Large intestine (tissue), 3 donors: Measurements from ENCODE around the gene RNF144A. TPM values are rescaled to one million over a fixed set of nuclear protein-coding genes. Genes with fewer than 3 reads are reported as not detected.

Experiments
- DNase-seq, 2 donors: peaks; one replicate each; pipeline versions ENCODE4 v3.0.0 to v3.0.0-alpha.2; 2013
- H3K27ac ChIP-seq: one replicate; pipeline ENCODE4 v1.5.1; 2013; ENCODE audit warnings: low read length
- H3K27me3 ChIP-seq: 2 replicates; pipeline ENCODE4 v1.6.1; 2013; ENCODE audit warnings: low read length; ENCODE audit not compliant: control insufficient read depth, insufficient read depth
- H3K36me3 ChIP-seq: 2 replicates; pipeline ENCODE4 v1.6.1; 2013; ENCODE audit warnings: low read length; ENCODE audit not compliant: control insufficient read depth, insufficient read depth
- H3K4me1 ChIP-seq: one replicate; pipeline ENCODE4 v1.6.1; 2013; ENCODE audit warnings: low read length; ENCODE audit not compliant: control insufficient read depth, insufficient read depth
- H3K4me3 ChIP-seq: one replicate; pipeline ENCODE4 v1.5.1; 2013; ENCODE audit warnings: low read length
- H3K9me3 ChIP-seq: one replicate; pipeline ENCODE4 v1.6.1; 2013; ENCODE audit warnings: mild to moderate bottlenecking, low read depth, low read length, moderate library complexity; ENCODE audit not compliant: control insufficient read depth
- WGBS: methylation state at CpG from one replicate; pipeline ENCODE4 v1.1.5; 2013; ENCODE audit warnings: low lambda C conversion rate; ENCODE audit not compliant: insufficient coverage; 5-methylcytosine and 5-hydroxymethylcytosine counted together
- polyA plus RNA-seq: library from polyadenylated mRNA; unstranded; fragments of 120-200 nt; gene quantifications from one replicate; pipeline ENCODE4 v1.2.1, GENCODE V29; 2013

Gene RNF144A
- polyA plus RNA-seq, 1 donor = 7.2 TPM

DNA sequence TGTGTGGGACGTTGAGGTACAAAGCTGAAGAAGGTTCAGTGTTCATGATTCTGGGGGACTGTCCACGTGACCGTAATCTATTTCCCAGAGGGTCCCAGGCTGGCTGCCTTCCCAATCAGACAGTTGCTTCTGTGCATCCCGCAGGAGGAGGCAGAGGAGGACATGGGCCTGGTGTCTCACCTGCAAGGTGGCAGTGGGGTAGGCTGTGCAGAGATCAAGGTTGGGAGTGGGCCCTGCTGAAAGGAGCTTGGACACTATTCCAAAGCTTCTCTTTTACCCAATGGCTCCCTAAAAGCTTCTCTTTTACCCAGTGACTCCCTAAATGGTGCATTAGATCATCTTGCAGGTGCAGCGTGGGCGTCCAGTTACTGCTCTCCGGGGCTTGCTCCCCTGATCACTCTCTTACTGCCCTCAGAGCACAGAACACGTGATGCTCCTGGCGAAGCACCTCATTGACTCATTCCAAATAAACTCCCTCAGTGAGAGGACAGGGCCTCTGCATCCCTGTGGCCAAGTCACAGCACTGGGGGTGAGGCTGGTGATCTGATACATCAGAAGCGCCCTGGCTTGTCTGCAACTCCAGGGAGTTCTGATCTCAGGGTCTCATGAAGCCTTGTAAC is 41.5 kb downstream of the RNF144A start:
- Histone ChIP-seq H3K4me1 (no peaks in the 10 kb centered on the region), H3K4me3 (no peak overlapping the region), H3K27me3 (no peaks in the 10 kb centered on the region), H3K27ac (no peak overlapping the region), H3K36me3 (no peaks in the 10 kb centered on the region), H3K9me3 (no peaks in the 10 kb centered on the region)
- no peak for DNase-seq
- no CpG with 5 or more reads among the region's 10 CpGs for WGBS

DNA sequence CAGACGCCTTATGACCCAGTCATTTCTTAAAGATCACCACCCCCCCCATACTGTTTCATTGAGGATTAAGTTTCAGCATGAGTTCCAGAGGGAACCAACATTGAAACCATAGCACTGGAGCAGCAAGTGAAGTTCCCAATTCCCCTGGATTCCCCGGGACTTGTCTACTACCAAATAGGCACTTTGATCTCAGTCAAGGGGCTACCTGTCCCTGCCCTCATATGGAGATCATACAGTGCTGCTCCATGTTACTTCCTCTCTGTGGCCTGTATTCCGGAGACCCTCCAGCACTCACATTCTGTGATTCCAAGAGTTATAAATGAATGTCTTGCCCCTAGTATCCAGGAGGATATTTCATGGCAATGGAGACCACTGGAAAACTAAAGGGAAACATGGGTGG is 42.5 kb downstream of the RNF144A start:
- no peak overlapping the region for H3K27ac ChIP-seq
- WGBS = no CpG with 5 or more reads among the region's 3 CpGs

DNA sequence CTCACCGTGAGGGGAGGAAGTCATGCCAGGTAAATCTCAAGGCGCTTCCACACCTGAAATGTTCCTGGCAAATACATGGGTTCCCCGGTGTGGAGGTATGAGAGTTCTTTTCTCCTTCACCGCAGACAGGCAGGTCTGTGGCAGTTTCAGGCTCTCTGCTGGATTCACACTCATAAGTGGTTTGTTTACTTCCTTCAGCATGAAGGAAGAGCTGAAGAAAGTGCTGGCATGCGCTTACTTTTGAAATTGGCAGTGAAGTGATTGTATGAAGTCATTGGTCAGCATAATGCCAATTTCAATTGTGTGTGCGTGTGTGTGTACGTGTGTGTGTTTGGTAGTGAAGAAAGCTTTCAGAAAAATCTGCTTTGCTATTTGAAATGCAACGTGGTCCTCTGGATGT is 43.4 kb downstream of the RNF144A start:
- WGBS = no CpG with 5 or more reads among the region's 8 CpGs
- no peaks in the 10 kb centered on the region for H3K9me3 ChIP-seq
- H3K27me3 ChIP-seq = no peaks in the 10 kb centered on the region
- no peak overlapping the region for H3K4me3 ChIP-seq
- no peaks in the 10 kb centered on the region for H3K36me3 ChIP-seq
- DNase-seq = peak; percentile 4 to 8
- no peaks in the 10 kb centered on the region for H3K4me1 ChIP-seq
- no peak overlapping the region for H3K27ac ChIP-seq

More for the DNA sequence above, 42.5 kb downstream of the RNF144A start:
- no peaks in the 10 kb centered on the region for H3K36me3 ChIP-seq
- H3K27me3 ChIP-seq = no peaks in the 10 kb centered on the region
- no peaks in the 10 kb centered on the region for H3K4me1 ChIP-seq
- H3K9me3 ChIP-seq = no peaks in the 10 kb centered on the region
- DNase-seq = no peak
- no peak overlapping the region for H3K4me3 ChIP-seq

DNA sequence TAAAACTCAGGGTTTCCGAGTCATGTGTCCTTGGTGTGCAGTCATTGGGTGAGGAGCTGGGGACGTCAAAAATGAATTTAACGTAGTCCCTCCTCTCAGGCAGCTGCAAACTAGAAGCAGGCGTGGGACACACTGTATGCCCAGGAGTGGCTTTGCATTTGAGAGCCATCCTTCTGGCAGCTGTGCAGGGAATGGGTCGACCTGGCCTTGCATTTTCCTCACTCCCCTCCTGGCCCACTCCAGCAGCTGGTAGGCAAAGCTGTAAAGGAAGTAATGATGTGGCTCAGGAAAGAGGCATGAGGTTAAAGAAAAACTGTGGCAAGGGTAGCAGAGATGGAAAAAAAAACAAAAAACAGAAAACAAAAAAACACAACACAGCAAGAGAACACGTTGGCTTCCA is 46.5 kb downstream of the RNF144A start:
- Histone ChIP-seq H3K36me3 (no peaks in the 10 kb centered on the region), H3K27me3 (no peaks in the 10 kb centered on the region), H3K27ac (no peak overlapping the region), H3K4me1 (no peaks in the 10 kb centered on the region), H3K9me3 (no peaks in the 10 kb centered on the region), H3K4me3 (no peak overlapping the region)
- DNase-seq = no peak
- WGBS = 83% methylated on average over 1 of the region's 6 CpGs

DNA sequence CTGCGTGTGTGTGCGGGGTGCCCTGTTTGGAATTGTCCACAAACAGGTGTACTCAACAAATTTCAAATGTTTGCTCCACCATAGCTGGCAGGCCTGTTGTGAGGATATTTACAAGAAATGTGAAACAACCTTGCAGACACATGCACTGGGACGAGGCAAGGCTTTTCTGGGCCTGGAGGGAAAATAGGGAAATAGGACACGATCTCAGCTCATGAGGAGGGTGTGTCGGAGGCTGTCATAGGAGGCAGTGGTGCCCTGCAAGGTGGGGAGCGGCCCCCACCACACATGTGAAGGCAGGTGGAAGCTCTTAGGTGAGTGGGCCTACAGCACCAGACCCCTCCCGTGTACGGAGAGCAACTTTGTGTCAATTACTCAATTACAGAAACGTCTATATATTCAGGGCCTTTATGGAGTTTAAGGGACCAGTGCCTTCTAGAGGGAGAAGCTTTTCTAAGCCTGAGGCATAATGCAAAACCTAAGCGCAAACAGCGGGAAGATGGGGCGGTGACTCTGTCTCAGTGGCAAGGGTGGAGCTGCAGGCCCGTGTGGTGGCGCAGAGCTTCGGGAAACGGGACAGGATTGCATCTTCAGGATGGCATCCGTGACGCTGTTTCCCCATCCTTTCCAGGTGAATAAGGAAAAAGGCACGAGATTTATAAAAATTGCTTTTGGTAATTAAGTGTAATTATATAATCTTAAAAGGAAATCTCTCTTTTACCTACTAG is 48.0 kb downstream of the RNF144A start:
- no peak for DNase-seq
- no peak overlapping the region for H3K4me3 ChIP-seq
- H3K27me3 ChIP-seq = no peaks in the 10 kb centered on the region
- 93% methylated on average over 3 of the region's 19 CpGs for WGBS
- H3K27ac ChIP-seq = no peak overlapping the region
- H3K9me3 ChIP-seq = no peaks in the 10 kb centered on the region
- H3K36me3 ChIP-seq = no peaks in the 10 kb centered on the region
- H3K4me1 ChIP-seq = no peaks in the 10 kb centered on the region

DNA sequence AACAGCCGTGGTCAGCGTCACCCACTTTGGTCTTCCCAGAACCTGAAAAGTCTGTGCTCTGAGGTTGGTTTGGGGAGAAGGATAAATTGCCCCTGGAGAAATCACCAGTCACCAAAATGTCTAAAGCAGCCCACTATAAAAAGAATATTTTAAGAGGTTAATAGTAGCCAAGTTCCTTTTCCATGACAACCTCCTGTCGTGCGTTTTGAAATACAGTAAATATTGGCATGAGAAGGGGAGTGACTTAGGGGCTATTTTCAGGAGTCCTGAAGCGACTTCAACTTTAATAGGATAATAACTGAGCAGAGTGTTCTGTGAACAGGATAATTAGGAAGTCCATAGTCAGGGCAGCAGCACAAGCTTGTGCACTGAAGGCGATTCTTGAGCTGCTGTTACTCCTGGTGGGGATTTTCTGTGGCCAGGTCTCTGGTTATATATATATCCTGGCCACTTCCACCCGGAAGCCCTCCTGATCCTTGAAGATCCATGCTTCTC is 49.3 kb downstream of the RNF144A start:
- no peak overlapping the region for H3K4me3 ChIP-seq
- WGBS = 90% methylated on average over 2 of the region's 7 CpGs
- DNase-seq = no peak
- H3K27me3 ChIP-seq = no peaks in the 10 kb centered on the region
- H3K27ac ChIP-seq = no peak overlapping the region
- no peaks in the 10 kb centered on the region for H3K4me1 ChIP-seq
- no peaks in the 10 kb centered on the region for H3K36me3 ChIP-seq
- no peaks in the 10 kb centered on the region for H3K9me3 ChIP-seq

DNA sequence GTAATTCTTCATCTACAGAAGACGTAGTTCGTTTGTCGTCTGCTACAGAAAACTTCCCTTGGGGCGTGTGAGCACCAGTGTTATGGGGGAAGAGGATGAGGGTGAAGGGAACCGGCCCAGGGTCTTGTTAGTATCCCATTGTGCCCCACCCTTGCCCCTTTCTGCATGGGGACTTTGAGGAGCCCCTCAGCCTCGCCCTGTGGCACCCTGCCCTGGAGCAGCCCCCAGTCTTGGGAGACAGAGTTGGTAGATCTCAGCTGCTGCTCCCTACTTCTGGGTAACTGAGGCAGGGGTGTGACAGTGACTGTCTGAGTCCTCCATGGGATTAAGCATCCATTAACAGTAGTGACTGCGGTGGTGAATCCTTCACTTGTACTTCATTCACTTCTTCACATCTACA is 50.1 kb downstream of the RNF144A start:
- no peaks in the 10 kb centered on the region for H3K36me3 ChIP-seq
- no peak for DNase-seq
- WGBS = no CpG with 5 or more reads among the region's 7 CpGs
- no peak overlapping the region for H3K4me3 ChIP-seq
- H3K9me3 ChIP-seq = no peaks in the 10 kb centered on the region
- no peak overlapping the region for H3K27ac ChIP-seq
- no peaks in the 10 kb centered on the region for H3K27me3 ChIP-seq
- no peaks in the 10 kb centered on the region for H3K4me1 ChIP-seq

DNA sequence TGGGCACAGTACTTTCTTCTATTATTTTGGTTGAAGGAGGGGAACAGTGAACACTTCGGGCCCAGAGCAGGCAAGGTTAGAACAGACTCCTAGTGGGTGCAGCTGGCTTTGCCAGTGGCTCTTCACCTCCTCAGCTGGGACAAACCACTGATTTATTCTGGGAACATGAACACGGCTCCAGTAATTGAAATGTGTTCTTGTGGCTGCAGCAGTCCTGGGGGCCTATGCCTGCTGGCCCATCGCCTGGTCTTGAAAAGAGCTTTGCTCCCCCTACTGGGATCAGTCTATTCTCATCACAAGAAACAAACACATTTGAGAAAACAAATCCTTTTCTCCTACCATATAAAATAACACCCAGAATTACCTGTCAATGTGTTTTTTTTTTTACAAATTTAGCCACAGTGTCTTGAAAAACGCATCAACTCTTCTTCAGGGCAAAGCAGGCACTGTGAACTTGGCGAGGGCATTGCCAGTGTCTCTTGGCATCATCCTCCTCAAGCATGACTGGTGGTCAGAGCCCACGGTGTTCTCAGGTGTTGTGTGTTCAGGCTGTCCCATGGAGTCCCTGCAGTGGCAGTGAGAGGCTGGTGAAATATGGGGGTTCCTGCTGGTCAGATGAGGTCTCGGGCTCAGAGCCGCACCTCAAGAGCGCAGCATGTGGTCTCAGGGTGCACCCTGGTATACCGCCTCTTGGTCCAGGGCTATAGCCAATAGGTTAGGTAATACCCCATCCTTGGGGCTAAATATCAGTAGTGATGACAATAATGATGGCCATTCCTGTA is 51.3 kb downstream of the RNF144A start:
- Histone ChIP-seq H3K4me1 (no peaks in the 10 kb centered on the region), H3K27me3 (no peaks in the 10 kb centered on the region), H3K9me3 (no peaks in the 10 kb centered on the region), H3K36me3 (no peaks in the 10 kb centered on the region), H3K4me3 (no peak overlapping the region), H3K27ac (no peak overlapping the region)
- DNase-seq = no peak
- no CpG with 5 or more reads among the region's 10 CpGs for WGBS

DNA sequence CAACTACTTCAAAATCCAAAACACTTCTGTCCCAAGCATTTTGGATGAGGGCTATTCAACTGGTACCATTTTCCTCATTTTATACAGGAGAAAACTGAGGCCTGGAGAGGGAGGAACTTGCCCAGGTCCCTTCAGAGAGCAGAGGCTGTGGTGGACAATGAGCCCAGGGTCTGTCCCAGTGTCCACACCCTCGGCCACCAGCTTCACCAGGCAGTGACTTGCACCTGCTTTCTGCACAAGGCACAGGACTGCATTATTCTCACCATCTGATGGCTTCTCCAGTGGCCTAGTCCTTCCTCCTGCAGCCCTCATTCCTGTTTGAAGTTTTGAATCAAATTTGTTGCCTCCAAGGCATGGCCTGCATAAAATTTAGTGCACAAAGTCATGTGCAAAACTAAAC is 53.3 kb downstream of the RNF144A start:
- no peaks in the 10 kb centered on the region for H3K9me3 ChIP-seq
- DNase-seq = no peak
- H3K27ac ChIP-seq = no peak overlapping the region
- no peaks in the 10 kb centered on the region for H3K27me3 ChIP-seq
- no CpG with 5 or more reads among the region's 1 CpG for WGBS
- no peak overlapping the region for H3K4me3 ChIP-seq
- no peaks in the 10 kb centered on the region for H3K4me1 ChIP-seq
- H3K36me3 ChIP-seq = no peaks in the 10 kb centered on the region

DNA sequence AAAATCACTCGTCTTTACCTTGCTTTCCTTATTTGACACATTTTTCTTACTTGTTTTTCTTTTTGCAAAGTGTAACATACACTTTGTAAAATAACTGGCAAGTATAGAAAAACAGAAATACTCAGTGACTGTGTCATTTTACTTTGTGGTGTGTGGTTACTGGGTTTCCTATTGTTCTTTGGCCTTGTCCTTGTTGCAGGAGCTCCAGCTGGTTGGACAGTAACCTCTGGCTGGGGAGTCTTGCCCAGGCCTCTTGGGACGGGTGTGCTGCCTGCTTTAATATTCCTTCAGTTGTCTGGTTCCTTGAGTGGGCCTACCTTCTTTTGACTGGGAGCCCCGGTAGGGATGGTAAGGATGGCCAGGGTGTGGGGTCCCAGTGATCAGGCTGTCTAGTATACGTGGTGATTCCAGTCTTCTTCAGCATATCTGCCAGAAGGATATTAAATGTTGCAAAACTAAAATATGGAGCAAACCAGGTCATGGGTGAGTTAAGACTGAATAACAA is 53.8 kb downstream of the RNF144A start:
- H3K27ac ChIP-seq = no peak overlapping the region
- H3K27me3 ChIP-seq = no peaks in the 10 kb centered on the region
- WGBS = 100% methylated on average over 1 of the region's 4 CpGs

More for the DNA sequence above, 53.8 kb downstream of the RNF144A start:
- DNase-seq = no peak
- H3K4me3 ChIP-seq = no peak overlapping the region
- H3K4me1 ChIP-seq = no peaks in the 10 kb centered on the region
- no peaks in the 10 kb centered on the region for H3K36me3 ChIP-seq
- H3K9me3 ChIP-seq = no peaks in the 10 kb centered on the region
